Loucy (cell line): ENCODE measurements around the gene COBLL1.
"Not testable (repeated sequence)": the region's sequence is repeated elsewhere in the genome, so short reads cannot be mapped to it uniquely, and the experiment has no call there.

ENCODE experiments used
- H2AFZ ChIP-seq: fragments of 200-600 bp; sonication (generic); 2 replicates; pipeline ENCODE4 v1.6.0; 2016; ENCODE audit warnings: antibody characterized with exemption, mild to moderate bottlenecking, low read length, moderate library complexity
- H3F3A ChIP-seq: fragments of 200-600 bp; 2 replicates; pipeline ENCODE4 v1.6.0; 2016; ENCODE audit warnings: antibody characterized with exemption, low read depth, mild to moderate bottlenecking
- H3K27me3 ChIP-seq: fragments of 200-600 bp; sonication (generic); 2 replicates; pipeline ENCODE4 v1.6.1; 2014; ENCODE audit warnings: low read length, mild to moderate bottlenecking; ENCODE audit not compliant: insufficient read depth, poor library complexity, severe bottlenecking
- H3K36me3 ChIP-seq: fragments of 200-600 bp; sonication (generic); 2 replicates; pipeline ENCODE4 v1.6.1; 2016; ENCODE audit warnings: low read length; ENCODE audit not compliant: insufficient read depth
- H3K4me1 ChIP-seq: fragments of 200-600 bp; sonication (generic); 2 replicates; pipeline ENCODE4 v1.5.1; 2014; ENCODE audit warnings: low read length, mild to moderate bottlenecking; ENCODE audit not compliant: insufficient read depth, poor library complexity, severe bottlenecking
- H3K4me2 ChIP-seq: fragments of 200-600 bp; sonication (generic); 2 replicates; pipeline ENCODE4 v1.6.0; 2014; ENCODE audit warnings: antibody characterized with exemption, low read length, low read depth, mild to moderate bottlenecking; ENCODE audit not compliant: poor library complexity, severe bottlenecking
- H3K4me3 ChIP-seq: fragments of 200-600 bp; sonication (generic); 2 replicates; pipeline ENCODE4 v1.5.1; 2014; ENCODE audit warnings: low read length, mild to moderate bottlenecking, mixed read lengths; ENCODE audit not compliant: poor library complexity, severe bottlenecking
- H3K79me2 ChIP-seq: fragments of 200-600 bp; sonication (generic); 2 replicates; pipeline ENCODE4 v1.6.1; 2014; ENCODE audit warnings: low read length; ENCODE audit not compliant: insufficient read depth
- H3K9ac ChIP-seq: fragments of 200-600 bp; sonication (generic); 2 replicates; pipeline ENCODE4 v1.6.0; 2014; ENCODE audit warnings: mild to moderate bottlenecking, low read depth, low read length, moderate library complexity; ENCODE audit not compliant: poor library complexity, severe bottlenecking
- H3K9me2 ChIP-seq: fragments of 200-600 bp; sonication (generic); replicated peaks from 2 replicates; pipeline ENCODE4 v1.6.1; 2016; ENCODE audit warnings: low read depth, low read length, mixed read lengths
- H3K9me3 ChIP-seq: fragments of 200-600 bp; sonication (generic); 2 replicates; pipeline ENCODE4 v1.6.1; 2014; ENCODE audit warnings: mild to moderate bottlenecking, antibody characterized with exemption, low read length, low read depth; ENCODE audit not compliant: insufficient read depth
- H4K20me1 ChIP-seq: fragments of 200-600 bp; sonication (generic); 2 replicates; pipeline ENCODE4 v1.6.0; 2014; ENCODE audit warnings: antibody characterized with exemption, low read length, mild to moderate bottlenecking; ENCODE audit not compliant: insufficient read depth, poor library complexity, severe bottlenecking
- EZH2phosphoT487 ChIP-seq: fragments of 200-600 bp; IDR thresholded peaks from 2 replicates; pipeline ENCODE4 v1.6.1; 2018; ENCODE audit warnings: antibody characterized with exemption, mild to moderate bottlenecking, moderate library complexity, borderline replicate concordance
- TF ChIP-seq, protein P1 (sequence below): fragments of 200-600 bp; sonication (generic); conservative IDR thresholded peaks from 2 replicates; pipeline ENCODE4 v1.5.1; 2014; ENCODE audit warnings: mild to moderate bottlenecking, antibody characterized with exemption, low read length

Gene COBLL1

DNA sequence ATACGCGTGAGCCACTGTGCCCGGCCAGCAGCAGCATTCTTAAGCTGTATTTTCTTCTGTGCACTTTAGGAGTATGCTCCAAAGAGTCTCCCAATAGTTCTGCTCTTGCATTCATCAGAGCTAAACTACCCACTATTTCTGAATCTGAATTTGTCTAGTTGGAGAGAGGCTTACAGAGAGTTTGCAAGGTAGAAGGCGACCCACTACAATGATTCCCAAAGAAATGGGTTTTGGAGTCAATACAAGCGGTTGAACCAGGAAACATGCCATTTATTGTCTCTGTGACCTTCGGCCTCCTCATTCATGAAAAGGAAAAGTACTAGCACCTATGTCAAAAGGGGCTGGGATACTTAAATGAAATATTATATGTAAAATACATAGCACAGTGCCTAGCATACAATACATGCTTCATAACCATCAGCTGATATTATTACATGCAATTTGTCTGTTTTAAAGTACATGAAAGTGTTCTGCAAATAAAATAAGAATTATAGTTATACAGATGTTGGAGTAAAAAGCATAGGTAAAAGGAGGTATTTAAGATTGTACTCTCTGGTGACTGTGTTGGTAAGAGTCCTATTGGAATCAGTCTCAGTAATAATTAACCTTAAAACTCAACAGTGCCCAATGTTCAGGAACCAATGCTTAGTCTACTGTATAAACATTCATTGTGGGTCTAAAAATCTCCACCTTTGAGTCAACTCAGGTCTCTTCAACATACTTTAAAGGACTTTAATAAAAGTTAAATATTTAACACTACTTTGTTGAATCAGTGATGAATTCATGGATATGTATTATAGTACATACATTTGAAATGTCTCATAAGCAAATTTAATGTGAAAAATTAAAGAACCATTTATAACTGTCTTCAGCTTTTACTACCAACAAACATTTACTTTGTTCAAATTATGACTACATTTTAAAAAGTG is 130.5 kb downstream of the COBLL1 start:
- Histone ChIP-seq H3K4me2 (no peak overlapping the region), H3K79me2 (no peaks in the 10 kb centered on the region), H3K36me3 (no peaks in the 10 kb centered on the region), H3K4me1 (no peaks in the 10 kb centered on the region), H3K9ac (no peak overlapping the region), H2AFZ (no peak overlapping the region), H3K27me3 (no peaks in the 10 kb centered on the region), H3K9me3 (no peaks in the 10 kb centered on the region), H3K9me2 (no peaks in the 10 kb centered on the region), H3K4me3 (no peak overlapping the region), H4K20me1 (no peaks in the 10 kb centered on the region), H3F3A (no peaks in the 10 kb centered on the region)
- TF ChIP-seq, protein P1, sequence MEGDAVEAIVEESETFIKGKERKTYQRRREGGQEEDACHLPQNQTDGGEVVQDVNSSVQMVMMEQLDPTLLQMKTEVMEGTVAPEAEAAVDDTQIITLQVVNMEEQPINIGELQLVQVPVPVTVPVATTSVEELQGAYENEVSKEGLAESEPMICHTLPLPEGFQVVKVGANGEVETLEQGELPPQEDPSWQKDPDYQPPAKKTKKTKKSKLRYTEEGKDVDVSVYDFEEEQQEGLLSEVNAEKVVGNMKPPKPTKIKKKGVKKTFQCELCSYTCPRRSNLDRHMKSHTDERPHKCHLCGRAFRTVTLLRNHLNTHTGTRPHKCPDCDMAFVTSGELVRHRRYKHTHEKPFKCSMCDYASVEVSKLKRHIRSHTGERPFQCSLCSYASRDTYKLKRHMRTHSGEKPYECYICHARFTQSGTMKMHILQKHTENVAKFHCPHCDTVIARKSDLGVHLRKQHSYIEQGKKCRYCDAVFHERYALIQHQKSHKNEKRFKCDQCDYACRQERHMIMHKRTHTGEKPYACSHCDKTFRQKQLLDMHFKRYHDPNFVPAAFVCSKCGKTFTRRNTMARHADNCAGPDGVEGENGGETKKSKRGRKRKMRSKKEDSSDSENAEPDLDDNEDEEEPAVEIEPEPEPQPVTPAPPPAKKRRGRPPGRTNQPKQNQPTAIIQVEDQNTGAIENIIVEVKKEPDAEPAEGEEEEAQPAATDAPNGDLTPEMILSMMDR, result no peak
- TF ChIP-seq EZH2phosphoT487, result no peak

DNA sequence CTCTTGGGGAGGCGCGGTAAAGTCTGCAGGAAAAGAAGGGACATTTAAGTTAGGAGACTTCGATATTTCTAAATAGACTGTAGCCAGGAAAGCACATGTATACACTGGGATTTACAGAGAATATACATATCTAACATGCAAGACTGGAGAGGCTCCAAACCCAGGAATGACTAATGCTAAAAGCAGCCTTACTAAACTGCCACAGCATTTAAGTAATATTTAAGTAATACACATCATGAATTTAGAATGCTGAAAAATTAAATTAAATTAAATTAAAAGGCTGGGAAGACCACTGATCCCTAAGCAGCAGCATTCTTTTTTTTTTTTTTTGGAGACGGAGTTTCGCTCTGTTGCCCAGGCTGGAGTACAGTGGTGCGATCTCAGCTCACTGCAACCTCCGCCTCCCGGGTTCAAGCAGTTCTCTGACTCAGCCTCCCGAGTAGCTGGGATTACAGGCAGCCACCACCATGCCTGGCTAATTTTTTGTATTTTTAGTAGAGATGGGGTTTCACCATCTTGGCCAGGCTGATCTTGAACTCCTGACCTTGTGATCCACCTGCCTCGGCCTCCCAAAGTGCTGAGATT is 131.3 kb downstream of the COBLL1 start:
- H3K79me2 ChIP-seq, H4K20me1 ChIP-seq, H3K27me3 ChIP-seq, H3K9me3 ChIP-seq, H3K4me1 ChIP-seq, H3K36me3 ChIP-seq, H3K4me3 ChIP-seq, H3K4me2 ChIP-seq, H3F3A ChIP-seq, H2AFZ ChIP-seq, H3K9ac ChIP-seq, H3K9me2 ChIP-seq: not testable (repeated sequence)

DNA sequence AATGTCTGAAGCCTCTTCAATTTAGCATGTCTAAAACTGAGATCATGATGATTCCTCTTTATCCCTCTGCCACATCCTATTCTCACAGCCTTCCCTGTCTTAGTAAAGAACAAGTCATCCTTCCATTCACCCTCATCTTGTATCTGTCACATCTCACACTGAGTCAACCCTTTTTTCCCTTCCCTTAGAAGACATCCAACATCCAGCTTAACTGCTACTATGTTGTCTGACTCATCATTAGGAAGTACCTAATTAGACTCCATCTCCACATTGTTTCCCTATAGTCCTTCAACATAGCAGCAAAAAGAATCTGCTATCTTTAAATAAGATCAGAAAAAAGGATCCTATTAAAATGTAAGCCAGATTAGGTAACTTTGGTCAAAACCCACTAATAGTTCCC is 135.1 kb downstream of the COBLL1 start:
- Histone ChIP-seq H3K9ac (no peak overlapping the region), H3K79me2 (no peaks in the 10 kb centered on the region), H3K27me3 (no peaks in the 10 kb centered on the region), H3K36me3 (no peaks in the 10 kb centered on the region), H3K4me3 (no peak overlapping the region), H3F3A (no peaks in the 10 kb centered on the region), H2AFZ (no peak overlapping the region), H3K4me2 (no peak overlapping the region), H3K4me1 (no peaks in the 10 kb centered on the region), H3K9me2 (no peaks in the 10 kb centered on the region), H3K9me3 (no peaks in the 10 kb centered on the region), H4K20me1 (no peaks in the 10 kb centered on the region)
- TF ChIP-seq, protein P1, result no peak
- no peak for TF ChIP-seq EZH2phosphoT487
